Hepatocyte (in vitro differentiated cells): ENCODE measurements around the gene SH3RF3. TPM values are rescaled to one million over a fixed set of nuclear protein-coding genes. Genes with fewer than 3 reads are reported as not detected.

ENCODE experiments used
- DNase-seq: peaks from one replicate; pipeline ENCODE4 v3.0.0-alpha.2; 2016; ENCODE audit warnings: low spot score
- H2AFZ ChIP-seq: fragments of 200-600 bp; sonication (generic); 2 replicates; pipeline ENCODE4 v1.6.0; 2016; ENCODE audit warnings: antibody characterized with exemption, mild to moderate bottlenecking
- H3K27ac ChIP-seq: fragments of 200-600 bp; sonication (generic); 2 replicates; pipeline ENCODE4 v1.5.1; 2016; ENCODE audit warnings: mild to moderate bottlenecking
- H3K27me3 ChIP-seq: fragments of 200-600 bp; sonication (generic); 2 replicates; pipeline ENCODE4 v1.6.1; 2016
- H3K36me3 ChIP-seq: fragments of 200-600 bp; sonication (generic); replicated peaks from 2 replicates; pipeline ENCODE4 v1.5.1; 2016; ENCODE audit warnings: low read depth; ENCODE audit not compliant: insufficient read depth
- H3K4me1 ChIP-seq: fragments of 200-600 bp; sonication (generic); 2 replicates; pipeline ENCODE4 v1.5.1; 2016; ENCODE audit warnings: mild to moderate bottlenecking, moderate library complexity; ENCODE audit not compliant: insufficient read depth
- H3K4me2 ChIP-seq: fragments of 200-600 bp; sonication (generic); 2 replicates; pipeline ENCODE4 v1.6.0; 2016
- H3K4me3 ChIP-seq: fragments of 200-600 bp; sonication (generic); 2 replicates; pipeline ENCODE4 v1.5.1; 2016; ENCODE audit warnings: mild to moderate bottlenecking
- H3K79me2 ChIP-seq: fragments of 200-600 bp; sonication (generic); 2 replicates; pipeline ENCODE4 v1.6.0; 2017; ENCODE audit warnings: mild to moderate bottlenecking
- H3K9me2 ChIP-seq: fragments of 200-600 bp; sonication (generic); replicated peaks from 2 replicates; pipeline ENCODE4 v1.6.0; 2017; ENCODE audit warnings: mild to moderate bottlenecking; ENCODE audit not compliant: insufficient read depth
- H3K9me3 ChIP-seq: fragments of 200-600 bp; sonication (generic); 2 replicates; pipeline ENCODE4 v1.5.1; 2016; ENCODE audit warnings: low read depth, mild to moderate bottlenecking
- H4K20me1 ChIP-seq: fragments of 200-600 bp; sonication (generic); 2 replicates; pipeline ENCODE4 v1.6.0; 2016; ENCODE audit warnings: mild to moderate bottlenecking; ENCODE audit not compliant: insufficient read depth, poor library complexity, severe bottlenecking
- CTCF ChIP-seq: fragments of 200-600 bp; sonication (generic); IDR thresholded peaks from 2 replicates; pipeline ENCODE4 v1.5.1; 2016; ENCODE audit warnings: antibody characterized with exemption, mild to moderate bottlenecking; ENCODE audit not compliant: poor library complexity
- EZH2 ChIP-seq: fragments of 200-600 bp; sonication (generic); IDR thresholded peaks from 2 replicates; pipeline ENCODE4 v1.6.1; 2016; ENCODE audit warnings: antibody characterized with exemption, mild to moderate bottlenecking, borderline replicate concordance
- EZH2phosphoT487 ChIP-seq: fragments of 200-600 bp; sonication (generic); IDR thresholded peaks from one replicate; pipeline ENCODE4 v1.6.1; 2018; ENCODE audit warnings: antibody characterized with exemption, mild to moderate bottlenecking, low read depth, moderate library complexity; ENCODE audit not compliant: unreplicated experiment, severe bottlenecking
- WGBS: methylation state at CpG from one replicate; pipeline ENCODE4 v1.1.6; 2016; ENCODE audit warnings: low lambda C conversion rate; ENCODE audit errors: missing lambda C conversion rate; 5-methylcytosine and 5-hydroxymethylcytosine counted together
- polyA plus RNA-seq: library from polyadenylated mRNA; unstranded; fragments of >200 nt; fragmentation: Nextera tagmentation; extraction: Ambion mirVana; gene quantifications from 2 replicates; pipeline ENCODE4 v1.2.1, GENCODE V29; 2016
- total RNA-seq: library from RNA; depleted of rRNA; stranded (reverse); fragments of >200 nt; gene quantifications from 2 replicates; pipeline ENCODE4 v1.2.3, GENCODE V29; 2014

The SH3RF3 gene
- total and polyA plus RNA-seq, 2 experiments from 2014 or later = 1.9 to 2.1 TPM

DNA sequence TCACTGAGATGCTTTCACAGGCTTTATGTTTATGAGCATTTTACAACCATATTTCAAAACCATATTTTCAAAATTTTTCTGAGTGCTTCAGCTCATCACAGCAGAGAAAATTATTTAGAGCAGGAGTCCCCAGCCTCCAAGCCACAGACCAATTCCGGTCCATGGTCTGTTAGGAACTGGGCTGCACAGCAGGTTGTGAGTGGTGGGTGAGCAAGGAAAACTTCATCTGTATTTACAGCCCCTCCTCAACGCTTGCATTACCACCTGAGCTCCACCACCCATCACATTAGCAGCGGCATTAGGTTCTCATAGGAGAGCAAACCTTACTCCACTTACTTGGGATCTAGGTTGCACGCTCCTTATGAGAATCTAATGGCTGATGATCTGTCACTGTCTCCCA, 319.2 kb downstream of the SH3RF3 start:
- Histone ChIP-seq H4K20me1 (no peaks in the 10 kb centered on the region), H3K9me3 (peaks cover 5% of the 10 kb centered on the region), H3K4me2 (no peak overlapping the region), H3K4me3 (no peak overlapping the region), H3K36me3 (no peaks in the 10 kb centered on the region), H3K27ac (no peak overlapping the region), H3K79me2 (no peaks in the 10 kb centered on the region), H3K27me3 (no peaks in the 10 kb centered on the region), H3K9me2 (no peaks in the 10 kb centered on the region), H2AFZ (no peak overlapping the region), H3K4me1 (peaks cover 10% of the 10 kb centered on the region)
- 95% methylated on average over 4 of the region's 4 CpGs for WGBS
- no peak for DNase-seq
- TF ChIP-seq EZH2phosphoT487 = no peak

DNA sequence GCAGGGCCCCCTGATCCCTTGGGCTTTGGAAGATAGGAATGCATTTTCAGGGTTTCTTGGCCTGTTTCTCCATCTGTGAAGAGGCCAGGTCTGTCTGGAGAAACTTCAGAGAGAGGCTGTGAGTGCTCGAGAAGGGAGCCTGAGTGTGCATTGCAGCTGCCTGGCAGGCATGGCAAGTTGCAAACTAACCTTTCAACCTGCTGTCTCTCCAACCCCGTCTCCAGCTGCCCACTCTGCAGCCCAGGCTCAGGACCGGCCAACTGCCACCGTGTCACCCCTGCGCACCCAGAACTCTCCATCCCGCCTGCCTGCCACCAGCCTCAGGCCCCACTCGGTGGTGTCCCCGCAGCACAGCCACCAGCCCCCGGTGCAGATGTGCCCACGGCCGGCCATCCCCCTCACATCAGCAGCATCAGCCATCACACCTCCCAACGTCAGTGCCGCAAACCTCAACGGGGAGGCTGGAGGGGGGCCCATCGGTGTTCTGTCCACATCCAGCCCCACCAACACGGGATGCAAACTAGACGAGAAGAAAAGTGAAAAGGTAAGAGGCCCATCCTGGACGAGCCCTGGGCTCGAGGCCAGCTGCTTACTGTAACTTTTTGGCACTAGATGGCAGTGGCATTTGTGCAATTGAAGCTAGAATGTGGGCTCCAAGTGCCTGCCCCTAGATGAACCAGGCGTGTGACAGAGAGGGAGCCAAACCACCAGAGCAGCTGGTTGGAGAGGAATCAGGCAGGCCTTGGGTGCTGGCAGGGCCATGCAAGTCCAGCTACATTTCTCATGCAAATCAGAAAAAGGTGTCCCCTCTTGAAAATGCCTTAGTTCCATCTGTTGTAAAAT, 320.2 kb downstream of the SH3RF3 start:
- Histone ChIP-seq H3K4me3 (no peak overlapping the region), H2AFZ (no peak overlapping the region), H4K20me1 (no peaks in the 10 kb centered on the region), H3K4me2 (no peak overlapping the region), H3K4me1 (peaks cover 10% of the 10 kb centered on the region), H3K27ac (no peak overlapping the region), H3K36me3 (no peaks in the 10 kb centered on the region), H3K79me2 (no peaks in the 10 kb centered on the region), H3K9me3 (peaks cover 5% of the 10 kb centered on the region), H3K9me2 (no peaks in the 10 kb centered on the region), H3K27me3 (no peaks in the 10 kb centered on the region)
- DNase-seq = no peak
- TF ChIP-seq CTCF (no peak), EZH2 (no peak), EZH2phosphoT487 (no peak)
- 94% methylated on average over 20 of the region's 20 CpGs for WGBS

DNA sequence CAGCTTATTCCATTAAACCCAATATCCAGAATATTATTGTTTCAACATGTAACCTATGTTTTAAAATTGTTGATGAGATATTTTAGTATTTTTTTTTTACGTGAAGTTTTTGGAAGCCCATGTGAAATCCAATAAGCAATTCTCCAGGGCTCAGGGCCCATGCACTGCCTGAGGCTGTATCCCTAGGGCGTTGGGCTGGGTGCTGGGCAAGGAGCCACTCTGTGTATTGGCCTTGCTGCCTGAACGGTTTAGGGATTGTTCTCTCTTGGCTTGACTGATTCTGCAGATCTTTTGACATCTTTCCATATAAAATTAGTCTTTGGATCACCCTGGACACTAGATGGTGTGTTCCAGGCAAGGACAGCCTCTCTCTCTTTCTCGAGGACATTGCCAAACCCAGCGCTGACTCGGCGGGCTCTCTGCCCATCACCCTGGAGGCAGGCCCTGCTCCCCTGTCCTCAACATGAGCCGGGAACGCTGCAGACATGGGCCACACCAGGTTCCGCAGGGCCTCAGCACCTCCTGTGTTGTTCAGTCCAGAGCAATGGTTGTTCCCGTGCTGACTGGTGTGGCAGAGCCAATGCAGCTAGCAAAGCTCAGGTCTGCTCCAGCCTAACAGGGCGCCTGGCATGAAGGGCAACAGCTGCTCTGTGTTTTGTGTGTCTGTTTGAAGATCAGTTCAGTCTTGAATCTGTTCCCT, 321.7 kb downstream of the SH3RF3 start:
- no peaks in the 10 kb centered on the region for H3K27me3 ChIP-seq
- no peaks in the 10 kb centered on the region for H4K20me1 ChIP-seq
- 88% methylated on average over 12 of the region's 12 CpGs for WGBS
- no peak overlapping the region for H3K27ac ChIP-seq
- peaks cover 10% of the 10 kb centered on the region for H3K4me1 ChIP-seq
- TF ChIP-seq CTCF (no peak), EZH2 (no peak), EZH2phosphoT487 (no peak)
- no peak for DNase-seq
- no peaks in the 10 kb centered on the region for H3K9me2 ChIP-seq
- no peak overlapping the region for H3K4me2 ChIP-seq
- no peak overlapping the region for H2AFZ ChIP-seq
- no peaks in the 10 kb centered on the region for H3K79me2 ChIP-seq
- H3K9me3 ChIP-seq = no peaks in the 10 kb centered on the region
- H3K4me3 ChIP-seq = no peak overlapping the region
- no peaks in the 10 kb centered on the region for H3K36me3 ChIP-seq

- no peak for TF ChIP-seq EZH2phosphoT487
- no peak for TF ChIP-seq CTCF
- no peak for TF ChIP-seq EZH2
- peaks cover 4% of the 10 kb centered on the region for H3K4me1 ChIP-seq
- H3K9me2 ChIP-seq = no peaks in the 10 kb centered on the region
- no peaks in the 10 kb centered on the region for H3K79me2 ChIP-seq
- H2AFZ ChIP-seq = no peak overlapping the region
- H3K36me3 ChIP-seq = no peaks in the 10 kb centered on the region
- no peak for DNase-seq
- no peak overlapping the region for H3K27ac ChIP-seq
- WGBS = 90% methylated on average over 6 of the region's 6 CpGs
- H4K20me1 ChIP-seq = no peaks in the 10 kb centered on the region
- H3K9me3 ChIP-seq = no peaks in the 10 kb centered on the region
- no peak overlapping the region for H3K4me3 ChIP-seq
- no peak overlapping the region for H3K4me2 ChIP-seq
- no peaks in the 10 kb centered on the region for H3K27me3 ChIP-seq
Measured at GRCh38 chr2:109451671-109452070, 322.7 kb downstream of the SH3RF3 start.
